ENCODE data around the gene TMEM82. TPM values are rescaled to one million over a fixed set of nuclear protein-coding genes. Genes with fewer than 3 reads are reported as not detected.

Gene TMEM82
- total RNA-seq, 1 donor from 2014 or later: not detected

- no peaks in the 10 kb centered on the region for H3K36me3 ChIP-seq
- intact Hi-C loops (cut with micrococcal nuclease): no loop called here
- DNase-seq: no peak
Measured at GRCh38 chr1:15706751-15707150, 35.5 kb upstream of the TMEM82 start.

DNA sequence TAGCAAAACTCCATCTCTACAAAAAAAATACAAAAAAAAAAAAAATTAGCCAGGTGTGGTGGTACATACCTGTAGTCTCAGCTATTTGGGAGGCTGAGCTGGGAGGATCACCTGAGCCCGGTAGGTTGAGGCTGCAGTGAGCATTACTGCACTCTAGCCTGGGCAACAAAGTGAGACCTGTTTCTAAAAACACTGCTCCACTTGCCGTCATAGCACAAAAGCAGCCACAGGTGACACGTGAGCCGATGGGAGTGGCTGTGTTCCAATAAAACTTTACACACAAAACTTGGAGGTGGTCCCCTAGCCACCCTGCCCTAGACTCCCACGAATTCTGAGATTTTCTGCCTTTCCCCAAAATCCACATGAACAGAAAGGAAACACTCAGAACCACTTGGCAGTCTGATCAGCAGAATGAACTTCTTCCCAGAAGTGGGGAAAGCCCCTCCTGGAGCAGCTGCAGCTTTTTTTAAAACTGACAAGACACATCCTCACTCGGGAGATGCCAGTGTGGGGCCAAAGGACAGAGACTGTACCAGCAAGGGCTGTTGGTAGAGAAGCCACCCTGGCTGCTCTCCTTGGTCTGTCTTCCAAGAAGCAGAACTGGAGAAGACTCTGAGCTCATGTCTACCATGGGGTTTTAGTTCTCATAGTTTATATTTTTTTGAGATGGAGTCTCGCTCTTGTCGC is 34.9 kb upstream of the TMEM82 start:
- intact Hi-C loops (cut with micrococcal nuclease): no loop called here
- no peak overlapping the region for H3K4me3 ChIP-seq
- peaks cover 100% of the 10 kb centered on the region for H3K4me1 ChIP-seq
- no peaks in the 10 kb centered on the region for H3K27me3 ChIP-seq (ENCODE audit: low read depth)
- TF ChIP-seq, protein P1, sequence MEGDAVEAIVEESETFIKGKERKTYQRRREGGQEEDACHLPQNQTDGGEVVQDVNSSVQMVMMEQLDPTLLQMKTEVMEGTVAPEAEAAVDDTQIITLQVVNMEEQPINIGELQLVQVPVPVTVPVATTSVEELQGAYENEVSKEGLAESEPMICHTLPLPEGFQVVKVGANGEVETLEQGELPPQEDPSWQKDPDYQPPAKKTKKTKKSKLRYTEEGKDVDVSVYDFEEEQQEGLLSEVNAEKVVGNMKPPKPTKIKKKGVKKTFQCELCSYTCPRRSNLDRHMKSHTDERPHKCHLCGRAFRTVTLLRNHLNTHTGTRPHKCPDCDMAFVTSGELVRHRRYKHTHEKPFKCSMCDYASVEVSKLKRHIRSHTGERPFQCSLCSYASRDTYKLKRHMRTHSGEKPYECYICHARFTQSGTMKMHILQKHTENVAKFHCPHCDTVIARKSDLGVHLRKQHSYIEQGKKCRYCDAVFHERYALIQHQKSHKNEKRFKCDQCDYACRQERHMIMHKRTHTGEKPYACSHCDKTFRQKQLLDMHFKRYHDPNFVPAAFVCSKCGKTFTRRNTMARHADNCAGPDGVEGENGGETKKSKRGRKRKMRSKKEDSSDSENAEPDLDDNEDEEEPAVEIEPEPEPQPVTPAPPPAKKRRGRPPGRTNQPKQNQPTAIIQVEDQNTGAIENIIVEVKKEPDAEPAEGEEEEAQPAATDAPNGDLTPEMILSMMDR (IDR thresholded peaks at IDR 0.05; ENCODE audit: borderline replicate concordance): no peak
- no peak for DNase-seq
- no peaks in the 10 kb centered on the region for H3K36me3 ChIP-seq
- H3K9me3 ChIP-seq (replicated peaks): no peaks in the 10 kb centered on the region
- H3K27ac ChIP-seq (replicated peaks): peak overlapping the region; percentile 88

More at GRCh38 chr1:15706751-15707150, 35.5 kb upstream of the TMEM82 start:
- no peaks in the 10 kb centered on the region for H3K9me3 ChIP-seq (replicated peaks)
- no peaks in the 10 kb centered on the region for H3K27me3 ChIP-seq (ENCODE audit: low read depth)
- TF ChIP-seq, protein P1 (IDR thresholded peaks at IDR 0.05; ENCODE audit: borderline replicate concordance): no peak
- H3K27ac ChIP-seq (replicated peaks): peak overlapping the region; percentile 88
- no peak overlapping the region for H3K4me3 ChIP-seq
- H3K4me1 ChIP-seq: peaks cover 100% of the 10 kb centered on the region

GRCh38 chr1:15708486-15709137 is 33.7 kb upstream of the TMEM82 start:
- DNase-seq: no peak
- no peaks in the 10 kb centered on the region for H3K9me3 ChIP-seq (replicated peaks)
- H3K36me3 ChIP-seq: no peaks in the 10 kb centered on the region
- H3K27ac ChIP-seq (replicated peaks): peak overlapping the region; percentile 42
- H3K4me3 ChIP-seq: no peak overlapping the region
- TF ChIP-seq, protein P1 (IDR thresholded peaks at IDR 0.05; ENCODE audit: borderline replicate concordance): no peak
- no peaks in the 10 kb centered on the region for H3K27me3 ChIP-seq (ENCODE audit: low read depth)
- intact Hi-C loops (cut with micrococcal nuclease): no loop called here
- peaks cover 100% of the 10 kb centered on the region for H3K4me1 ChIP-seq

DNA sequence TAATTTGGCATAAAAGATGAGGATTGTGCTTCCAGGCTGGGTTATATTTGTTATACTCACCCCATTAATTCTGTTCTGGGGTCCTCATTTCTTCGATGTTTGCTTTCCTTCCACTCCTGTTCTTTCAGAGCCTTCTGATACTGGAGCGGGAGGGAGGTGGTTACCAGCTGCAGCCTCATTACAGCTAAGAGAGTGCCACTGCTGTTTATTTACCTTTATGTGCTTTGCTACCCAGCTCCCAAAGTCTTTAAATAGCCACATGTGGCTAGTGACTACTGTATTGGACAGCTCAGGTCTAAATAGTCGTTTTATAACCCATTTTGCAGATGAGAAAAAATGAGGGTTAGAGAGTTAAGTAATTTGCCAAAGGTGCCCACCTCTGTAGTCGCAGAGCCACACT is 33.1 kb upstream of the TMEM82 start:
- no peaks in the 10 kb centered on the region for H3K9me3 ChIP-seq (replicated peaks)
- no peaks in the 10 kb centered on the region for H3K36me3 ChIP-seq
- intact Hi-C loops (cut with micrococcal nuclease): no loop called here
- TF ChIP-seq, protein P1 (IDR thresholded peaks at IDR 0.05; ENCODE audit: borderline replicate concordance): no peak
- no peaks in the 10 kb centered on the region for H3K27me3 ChIP-seq (ENCODE audit: low read depth)
- no peak overlapping the region for H3K4me3 ChIP-seq
- DNase-seq: no peak
- H3K27ac ChIP-seq (replicated peaks): peak overlapping the region; percentile 42
- H3K4me1 ChIP-seq: peaks cover 100% of the 10 kb centered on the region

DNA sequence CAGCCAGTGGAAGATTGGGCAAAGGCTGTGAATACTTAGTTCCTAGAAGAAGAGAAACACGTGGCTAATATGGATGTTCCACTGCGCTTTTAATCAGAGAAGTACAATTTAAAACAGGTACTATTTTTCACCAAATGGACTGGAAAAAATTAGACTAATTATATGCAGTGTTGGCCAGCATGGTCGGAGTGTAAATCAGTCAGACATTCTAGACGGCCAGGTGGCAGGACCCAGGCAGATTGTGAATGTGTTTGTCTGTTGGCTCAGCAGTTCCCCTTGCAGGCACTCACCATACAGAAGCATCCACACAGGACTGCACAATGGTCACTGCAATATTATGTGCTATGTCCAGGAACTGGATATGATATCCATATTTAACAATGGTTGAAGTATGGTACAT is 30.1 kb upstream of the TMEM82 start:
- TF ChIP-seq, protein P1 (IDR thresholded peaks at IDR 0.05; ENCODE audit: borderline replicate concordance): no peak
- intact Hi-C loops (cut with micrococcal nuclease): no loop called here
- no peak for DNase-seq
- Histone ChIP-seq H3K27me3 (ENCODE audit: low read depth) (no peaks in the 10 kb centered on the region), H3K4me1 (peaks cover 100% of the 10 kb centered on the region), H3K4me3 (no peak overlapping the region), H3K27ac (replicated peaks) (peak overlapping the region; percentile 53), H3K9me3 (replicated peaks) (no peaks in the 10 kb centered on the region), H3K36me3 (peaks cover 13% of the 10 kb centered on the region)
